Suppressor macrophage (primary cell): ENCODE data around the gene PARP2.
"Not testable (repeated sequence)": the region's sequence is repeated elsewhere in the genome, so short reads cannot be mapped to it uniquely, and the experiment has no call there.

Experiments used
- DNase-seq, 4 experiments: peaks; one replicate each; pipeline ENCODE4 v3.0.0-alpha.2; 2020 to 2022
- total RNA-seq, 17 experiments: gene quantifications; one replicate each; lab custom pipeline; 2026; ENCODE audit warnings: mixed read lengths in 6 of 17, inconsistent platforms in 3 of 17; lab: John Stamatoyannopoulos, UW

The PARP2 gene, protein sequence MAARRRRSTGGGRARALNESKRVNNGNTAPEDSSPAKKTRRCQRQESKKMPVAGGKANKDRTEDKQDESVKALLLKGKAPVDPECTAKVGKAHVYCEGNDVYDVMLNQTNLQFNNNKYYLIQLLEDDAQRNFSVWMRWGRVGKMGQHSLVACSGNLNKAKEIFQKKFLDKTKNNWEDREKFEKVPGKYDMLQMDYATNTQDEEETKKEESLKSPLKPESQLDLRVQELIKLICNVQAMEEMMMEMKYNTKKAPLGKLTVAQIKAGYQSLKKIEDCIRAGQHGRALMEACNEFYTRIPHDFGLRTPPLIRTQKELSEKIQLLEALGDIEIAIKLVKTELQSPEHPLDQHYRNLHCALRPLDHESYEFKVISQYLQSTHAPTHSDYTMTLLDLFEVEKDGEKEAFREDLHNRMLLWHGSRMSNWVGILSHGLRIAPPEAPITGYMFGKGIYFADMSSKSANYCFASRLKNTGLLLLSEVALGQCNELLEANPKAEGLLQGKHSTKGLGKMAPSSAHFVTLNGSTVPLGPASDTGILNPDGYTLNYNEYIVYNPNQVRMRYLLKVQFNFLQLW
- total RNA-seq: 3.8 to 22.8 (median 12.2) reads per million in 17 experiments

- peak; percentile 99 to 100 (median 100) for DNase-seq
These were observed at the start of gene PARP2 for GRCh38 chr14:20343092-20343861. Gene PARP2, plus strand, starts transcription at chr14:20343635. Its CDS starts 7 bp downstream, at chr14:20343642.

GRCh38 chr14:20294636-20295035 lies 48.8 kb upstream of the PARP2 start:
- no peak for DNase-seq

GRCh38 chr14:20295067-20295466 lies 48.4 kb upstream of the PARP2 start:
- DNase-seq: peak; percentile 14 to 60 (median 50)

DNA sequence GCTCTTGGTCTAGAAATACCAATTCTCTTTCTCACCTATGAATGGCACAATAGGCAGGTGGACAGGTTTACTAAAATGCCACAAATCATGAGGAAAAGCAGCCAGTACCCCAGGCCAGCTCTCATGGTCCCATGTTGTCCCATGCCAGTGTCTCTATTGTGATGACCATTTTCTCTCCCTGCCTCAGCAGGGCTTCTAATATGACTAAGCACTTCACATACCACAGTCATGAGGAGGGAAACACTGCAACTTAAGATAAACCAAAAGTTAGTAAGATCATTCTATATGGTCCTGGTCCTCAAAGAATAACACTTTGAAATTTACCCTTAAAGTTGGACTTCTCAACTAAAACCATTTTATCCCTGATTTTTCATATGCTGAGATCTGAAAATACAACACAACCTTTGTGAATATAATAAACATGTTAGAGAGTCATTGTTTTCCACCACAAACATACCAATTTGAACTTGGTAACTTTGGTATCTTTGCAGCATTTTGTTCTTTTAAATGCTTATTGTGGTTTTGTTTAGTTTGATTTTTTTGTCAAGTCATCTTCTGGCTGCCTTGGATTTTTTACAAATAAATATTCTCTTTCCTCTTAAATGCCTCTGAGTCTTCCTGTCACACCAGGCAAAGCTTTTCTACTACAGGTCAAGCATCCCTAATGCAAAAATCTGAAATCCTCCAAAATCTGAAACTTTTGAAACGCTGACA lies 41.2 kb upstream of the PARP2 start:
- no peak for DNase-seq

DNA sequence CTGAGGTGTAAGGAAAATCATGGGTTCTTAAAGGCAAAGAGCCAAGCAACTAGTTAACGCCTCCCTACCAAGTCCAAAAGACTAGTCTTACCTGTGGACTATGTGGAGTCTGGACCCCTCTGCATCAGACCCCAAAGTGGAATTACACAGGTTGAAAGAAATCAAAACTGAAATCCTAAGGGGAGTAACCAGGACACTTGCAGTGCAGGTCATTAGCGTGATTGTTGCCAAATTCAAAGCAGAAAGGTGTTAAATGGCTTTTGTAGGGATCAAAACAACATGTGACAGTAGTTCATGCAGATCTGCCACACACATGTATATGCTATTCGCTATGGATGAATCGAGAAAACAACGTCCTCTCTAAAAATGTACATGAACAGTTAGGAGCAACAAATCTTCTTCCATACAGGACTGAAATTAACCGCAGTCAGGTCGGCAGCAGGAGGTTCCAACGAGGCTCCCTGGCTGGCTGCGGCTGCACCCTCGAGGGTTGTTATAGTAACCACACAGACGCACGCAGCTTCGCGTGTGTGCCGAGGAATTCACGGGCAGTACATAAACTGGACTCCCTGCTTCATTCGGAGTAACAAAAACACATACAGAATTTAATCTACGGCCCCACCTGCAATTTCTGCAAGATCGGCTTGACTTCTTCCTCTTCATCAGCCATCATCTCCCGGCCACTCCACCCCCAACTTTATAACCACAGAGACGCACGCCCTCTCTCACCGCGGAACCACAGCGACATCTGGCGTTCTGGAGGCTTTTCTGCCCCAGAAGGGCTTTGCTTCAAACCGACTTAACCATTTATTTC lies 38.0 kb upstream of the PARP2 start, which contains the start of gene TTC5:
Gene TTC5 (minus strand): TSS at position 687 of the 814 bp plus-strand sequence. CDS start 14 bp downstream, at position 673.
- DNase-seq: peak; percentile 89 to 95 (median 94)

GRCh38 chr14:20306079-20306423 lies 37.4 kb upstream of the PARP2 start:
- DNase-seq: no peak

DNA sequence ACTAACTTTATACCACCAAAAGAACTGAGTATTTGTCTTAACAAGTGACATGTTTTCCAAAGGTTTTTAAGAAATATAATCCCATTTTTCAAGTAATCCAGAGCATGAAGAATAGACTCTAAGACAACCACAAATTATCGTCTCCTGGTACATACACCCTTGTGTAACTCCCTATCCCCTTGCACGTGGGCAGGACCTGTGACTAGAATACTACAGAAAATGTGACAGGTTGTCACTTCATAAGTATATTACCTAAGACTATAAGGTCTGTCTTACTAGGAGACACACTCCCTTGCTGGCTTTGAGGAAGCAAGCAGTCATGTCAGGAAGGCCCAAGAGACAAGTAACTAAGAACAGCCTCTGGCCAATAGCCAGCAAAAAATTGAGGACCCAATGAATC lies 29.4 kb upstream of the PARP2 start:
- no peak for DNase-seq

DNA sequence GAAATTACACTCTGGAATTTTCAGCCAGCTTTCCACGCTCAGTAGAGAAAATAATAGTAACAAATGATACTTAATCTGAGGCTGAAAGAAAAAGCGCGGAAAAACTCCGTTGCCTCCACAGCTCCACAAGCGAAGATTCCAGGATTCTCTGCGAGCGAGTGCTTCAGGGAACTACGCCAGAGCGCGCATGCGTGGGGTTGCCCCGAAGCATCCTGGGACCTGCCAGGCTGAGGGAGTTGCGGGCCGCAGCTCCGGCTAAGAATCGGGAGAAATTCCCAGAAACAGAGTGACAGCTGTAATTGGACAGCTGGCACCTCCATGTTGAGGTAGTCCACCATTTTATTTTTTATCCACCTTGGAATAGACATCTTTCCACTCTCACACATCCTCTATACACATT lies 25.7 kb upstream of the PARP2 start:
- no peak for DNase-seq

GRCh38 chr14:20327005-20327869 lies 16.2 kb upstream of the PARP2 start:
- peak; percentile 49 to 86 (median 74) for DNase-seq

- no peak for DNase-seq
These were observed 14.7 kb upstream of the PARP2 start for GRCh38 chr14:20328705-20329104.

DNA sequence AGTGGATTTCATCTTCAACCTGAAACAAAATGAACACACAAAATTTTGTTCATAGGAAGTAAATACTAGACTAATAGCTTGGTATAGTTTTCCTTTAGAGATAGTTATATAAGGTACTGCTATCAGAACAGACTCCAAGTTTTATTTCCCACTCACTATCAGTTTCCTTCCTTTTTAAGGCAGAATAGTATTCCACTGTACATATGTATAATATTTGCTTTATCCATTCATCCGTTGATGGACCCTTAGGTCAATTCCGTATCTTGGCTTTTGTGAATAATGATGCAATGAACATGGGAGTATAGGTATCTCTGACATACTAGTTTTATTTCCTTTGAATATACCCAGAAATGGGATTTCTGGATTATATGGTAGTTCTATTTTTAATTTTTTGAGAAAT lies 14.1 kb upstream of the PARP2 start:
- DNase-seq: no peak

- DNase-seq: no peak
These were observed 12.3 kb upstream of the PARP2 start for GRCh38 chr14:20331053-20331613.

GRCh38 chr14:20332431-20332787 lies 11.0 kb upstream of the PARP2 start:
- no peak for DNase-seq

DNA sequence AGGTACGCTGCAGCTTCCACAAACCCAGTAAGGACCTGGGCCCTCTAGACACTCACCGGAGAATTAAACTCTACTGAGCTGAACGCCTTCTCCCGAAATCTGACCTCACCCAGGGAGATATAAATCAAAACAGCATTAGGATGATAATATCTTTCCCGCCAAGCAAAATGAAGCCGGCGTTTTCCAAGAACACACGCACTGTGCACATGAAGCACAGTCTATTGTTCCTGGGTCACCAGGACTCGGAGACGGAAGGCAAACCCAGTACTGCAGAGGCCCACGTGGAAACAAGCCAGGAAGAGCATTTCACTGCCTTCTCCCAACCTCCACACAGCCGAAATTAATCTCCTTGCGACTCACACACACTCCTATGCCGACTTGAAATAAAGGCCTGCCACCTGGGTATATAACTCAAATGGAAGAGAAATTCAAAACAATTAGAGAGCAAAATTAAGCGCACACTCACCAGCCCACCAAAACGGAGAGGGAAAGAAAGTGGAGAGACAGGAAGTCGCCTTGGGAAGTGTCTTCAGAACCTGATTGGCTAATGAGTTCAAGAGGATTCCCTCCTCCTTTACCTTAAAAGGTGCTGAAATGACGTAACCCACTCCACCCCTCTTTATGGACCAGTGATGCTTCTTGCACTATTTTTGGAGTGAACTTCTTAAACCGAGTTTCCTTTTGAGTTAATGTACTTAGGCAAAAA lies 10.5 kb upstream of the PARP2 start, which contains the start of gene CCNB1IP1:
Gene CCNB1IP1 (minus strand): TSS at position 492 of the 706 bp plus-strand sequence. CDS start 16,756 bp downstream, outside the sequence.
- peak; percentile 34 to 73 (median 66) for DNase-seq

GRCh38 chr14:20333494-20333841 lies 10.0 kb upstream of the PARP2 start:
- DNase-seq: no peak

GRCh38 chr14:20334017-20334416 lies 9.4 kb upstream of the PARP2 start:
- no peak for DNase-seq

DNA sequence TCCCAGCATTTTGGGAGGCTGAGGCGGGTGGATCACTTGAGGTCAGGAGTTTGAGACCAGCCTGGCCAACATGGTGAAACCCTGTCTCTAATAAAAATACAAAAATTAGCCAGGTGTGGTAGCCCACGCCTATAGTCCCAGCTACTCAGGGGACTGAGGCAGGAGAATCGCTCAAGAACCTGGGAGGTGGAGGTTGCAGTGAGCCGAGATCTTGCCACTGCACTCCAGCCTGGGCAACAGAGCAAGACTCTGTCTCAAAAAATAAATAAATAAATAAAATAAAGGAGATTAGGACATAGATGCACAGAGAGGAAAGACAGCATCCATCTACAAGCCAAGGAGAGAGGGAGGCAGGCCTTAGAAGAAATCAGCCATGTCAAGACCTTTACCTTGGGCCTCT lies 2.4 kb upstream of the PARP2 start:
- DNase-seq: not testable (repeated sequence)

DNA sequence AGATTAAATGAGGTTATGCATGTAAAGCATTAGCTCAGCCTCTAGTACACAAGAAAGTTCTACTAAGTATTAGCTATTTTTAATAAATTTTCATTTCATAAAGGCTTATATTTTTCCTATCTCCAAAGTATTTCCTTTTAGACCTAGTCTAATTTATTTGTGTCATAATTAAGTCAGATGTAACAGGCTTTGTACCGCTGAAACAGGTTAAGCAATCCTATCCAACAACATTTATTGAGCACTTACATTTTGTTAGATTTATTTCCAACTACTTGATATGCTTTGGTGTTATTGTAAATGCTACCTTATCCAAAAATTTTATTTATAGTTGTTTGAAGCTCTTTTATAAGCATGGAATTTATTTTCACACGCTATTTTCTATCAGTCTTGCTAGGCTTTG lies 1.8 kb upstream of the PARP2 start:
- no peak for DNase-seq

- DNase-seq: peak in 2 of 4 experiments; percentile 38 to 41
These were observed 406 bp downstream of the PARP2 start for GRCh38 chr14:20343862-20344220.

DNA sequence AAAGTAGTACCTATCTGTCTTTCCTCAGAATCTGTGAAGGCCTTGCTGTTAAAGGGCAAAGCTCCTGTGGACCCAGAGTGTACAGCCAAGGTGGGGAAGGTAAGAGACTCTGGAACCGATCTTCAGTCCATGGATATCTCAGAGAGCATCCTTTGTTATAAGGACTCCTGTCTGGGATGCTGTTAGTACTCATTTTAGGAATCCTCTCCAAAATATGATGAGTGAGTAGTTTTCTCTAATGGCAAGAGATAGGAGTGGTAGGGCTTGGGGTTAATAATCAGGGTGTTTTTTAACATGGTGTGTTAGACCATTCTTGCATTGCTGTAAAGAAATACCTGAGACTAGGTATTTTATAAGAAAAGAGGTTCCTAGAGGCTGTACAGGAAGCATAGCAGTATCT lies 1.9 kb downstream of the PARP2 start:
- no peak for DNase-seq
